B cell (primary cell): Measurements from ENCODE around the gene MOB3A. TPM values are rescaled to one million over a fixed set of nuclear protein-coding genes. Genes with fewer than 3 reads are reported as not detected.

ENCODE experiments used
- ATAC-seq: fragments of 200-7000 bp; cut with Tn5 transposase; one replicate; pipeline ENCODE4 v1.10.0; 2021; ENCODE audit warnings: low read depth, mild to moderate bottlenecking, moderate number of reproducible peaks, moderate library complexity
- CTCF ChIA-PET: fragments of 350-600 bp; sonication (Branson Sonifier 250); formaldehyde crosslinking; loops from one replicate; lab custom pipeline; 2021; ENCODE audit warnings: antibody characterized with exemption, inconsistent platforms; lab: Charles Lee
- POLR2A ChIA-PET: fragments of 350-600 bp; sonication (Branson Sonifier 250); formaldehyde crosslinking; loops from one replicate; lab custom pipeline; 2021; ENCODE audit warnings: antibody characterized with exemption; lab: Charles Lee
- DNase-seq: peaks from one replicate; pipeline ENCODE4 v3.0.0; 2013
- H2AFZ ChIP-seq: 2 replicates; pipeline ENCODE4 v1.6.1; 2012; ENCODE audit warnings: mild to moderate bottlenecking, low read depth, low read length; ENCODE audit not compliant: insufficient read depth, poor library complexity, severe bottlenecking
- H3K27ac ChIP-seq, 2 donors: 1 replicate in 1 of 2; 2 replicates in 1 of 2; pipeline ENCODE4 v1.5.1; 2012 to 2013; ENCODE audit warnings: low read length in 2 of 2, mild to moderate bottlenecking in 2 of 2, moderate library complexity in 1 of 2
- H3K27me3 ChIP-seq, 4 experiments: fragments of 200-600 bp in 1 of 4; sonication (generic) in 1 of 4; replicated peaks in 1 of 4; 1 replicate in 2 of 4; 2 replicates in 2 of 4; pipeline versions ENCODE4 v1.6.1 to v1.7.0; 2013 to 2016; ENCODE audit warnings: low read length in 3 of 4, mild to moderate bottlenecking in 2 of 4, mixed read lengths in 1 of 4, moderate library complexity in 1 of 4; ENCODE audit not compliant: insufficient read depth in 4 of 4, control insufficient read depth in 3 of 4; ENCODE audit errors: control extremely low read depth in 1 of 4
- H3K36me3 ChIP-seq, 2 experiments: replicated peaks in 1 of 2; 1 replicate in 1 of 2; 2 replicates in 1 of 2; pipeline versions ENCODE4 v1.6.1 to v1.7.1; 2013; ENCODE audit warnings: low read length in 1 of 2; ENCODE audit not compliant: insufficient read depth in 2 of 2, control insufficient read depth in 1 of 2; ENCODE audit errors: control extremely low read depth in 1 of 2, extremely low read depth in 1 of 2
- H3K4me1 ChIP-seq, 2 donors: fragments of 200-600 bp in 1 of 2; sonication (generic) in 1 of 2; 1 replicate in 1 of 2; 2 replicates in 1 of 2; pipeline versions ENCODE4 v1.5.1 to v1.6.1; 2013 to 2017; ENCODE audit warnings: low read length in 2 of 2; ENCODE audit not compliant: control insufficient read depth in 2 of 2, insufficient read depth in 2 of 2
- H3K4me2 ChIP-seq: replicated peaks from 2 replicates; pipeline ENCODE3; 2012; ENCODE audit warnings: mild to moderate bottlenecking, low read depth, low read length; ENCODE audit not compliant: poor library complexity, severe bottlenecking
- H3K4me3 ChIP-seq, 5 experiments: fragments of 200-600 bp in 1 of 5; sonication (generic) in 1 of 5; 1 replicate in 3 of 5; 2 replicates in 2 of 5; pipeline versions ENCODE4 v1.5.1 to v1.7.0; 2011 to 2016; ENCODE audit warnings: low read length in 4 of 5, mild to moderate bottlenecking in 4 of 5, low read depth in 2 of 5, control low read depth in 1 of 5, moderate library complexity in 1 of 5; ENCODE audit not compliant: insufficient read depth in 1 of 5; ENCODE audit errors: control extremely low read depth in 1 of 5, extremely low read depth in 1 of 5
- H3K79me2 ChIP-seq: fragments of 200-600 bp; sonication (generic); one replicate; pipeline ENCODE4 v1.6.0; 2016; ENCODE audit warnings: low read length; ENCODE audit not compliant: control insufficient read depth, insufficient read depth
- H3K9ac ChIP-seq: fragments of 200-600 bp; sonication (generic); 2 replicates; pipeline ENCODE4 v1.6.1; 2017; ENCODE audit warnings: mild to moderate bottlenecking, low read length, moderate library complexity
- H3K9me3 ChIP-seq, 3 donors: one replicate each; pipeline versions ENCODE4 v1.6.1 to v1.7.1; 2013; ENCODE audit warnings: low read length in 2 of 3; ENCODE audit not compliant: control insufficient read depth in 2 of 3, insufficient read depth in 1 of 3; ENCODE audit errors: control extremely low read depth in 1 of 3
- H4K20me1 ChIP-seq: 2 replicates; pipeline ENCODE4 v1.6.0; 2012; ENCODE audit warnings: mild to moderate bottlenecking, low read length; ENCODE audit not compliant: insufficient read depth, control insufficient read depth, poor library complexity, severe bottlenecking
- H3K27ac Mint-ChIP-seq: one replicate; pipeline ENCODE4 v1.8.0; 2021; ENCODE audit warnings: mixed read lengths
- H3K27me3 Mint-ChIP-seq: one replicate; pipeline ENCODE4 v1.8.0; 2021; ENCODE audit warnings: mixed read lengths
- H3K4me1 Mint-ChIP-seq: one replicate; pipeline ENCODE4 v1.8.0; 2021; ENCODE audit warnings: mixed read lengths
- H3K4me3 Mint-ChIP-seq: one replicate; pipeline ENCODE4 v1.8.0; 2021; ENCODE audit warnings: mixed read lengths
- H3K9me3 Mint-ChIP-seq: one replicate; pipeline ENCODE4 v1.8.0; 2022; ENCODE audit warnings: mixed read lengths; ENCODE audit not compliant: insufficient read depth
- CTCF ChIP-seq: fragments of 200-600 bp; IDR thresholded peaks from one replicate; pipeline ENCODE4 v1.8.0; 2022; ENCODE audit warnings: antibody characterized with exemption, mild to moderate bottlenecking
- EZH2 ChIP-seq: IDR thresholded peaks from 2 replicates; pipeline ENCODE4 v1.6.1; 2012; ENCODE audit warnings: borderline replicate concordance, low read depth, mild to moderate bottlenecking, moderate library complexity, low read length; ENCODE audit not compliant: insufficient read depth, poor library complexity, severe bottlenecking
- WGBS: methylation state at CpG from one replicate; pipeline ENCODE4 v1.1.5; 2013; ENCODE audit warnings: missing lambda C conversion rate; ENCODE audit not compliant: insufficient coverage; 5-methylcytosine and 5-hydroxymethylcytosine counted together
- intact Hi-C: fragments of 100-400 bp; cut with micrococcal nuclease; formaldehyde crosslinking; loops from one replicate; pipeline ENCODE4 v1.10.0; 2022
- polyA plus RNA-seq: library from polyadenylated mRNA; depleted of rRNA; stranded (reverse); fragments of >200 nt; gene quantifications from 2 replicates; pipeline ENCODE4 v1.2.3, GENCODE V29; 2012
- total RNA-seq, 2 donors: library from RNA; stranded (reverse); fragments of 120-200 nt in 1 of 2; gene quantifications; 1 replicate in 1 of 2; 2 replicates in 1 of 2; pipeline versions ENCODE4 v1.2.3 to v1.2.4, GENCODE V29; 2013 to 2022

The MOB3A gene
- total and polyA plus RNA-seq, 2 donors (not counting 1 experiment from before 2014, with no cell fraction given) = 190 to 228 TPM

GRCh38 chr19:2083174-2083854 is 12.8 kb downstream of the MOB3A start:
- no peaks in the 10 kb centered on the region for H3K27me3 ChIP-seq
- peak overlapping the region; percentile 95 for H3K4me2 ChIP-seq
- peaks cover 0 to 8% (median 0%) of the 10 kb centered on the region in 3 donors for H3K9me3 ChIP-seq
- H3K4me3 ChIP-seq = peak overlapping the region; percentile 87 to 100 (median 98)
- no peak for ATAC-seq
- peaks cover 81% of the 10 kb centered on the region for H3K4me1 Mint-ChIP-seq
- H3K4me3 Mint-ChIP-seq = peak overlapping the region; percentile 92
- H3K27ac ChIP-seq = peak overlapping the region; percentile 96 to 99
- DNase-seq = peak; percentile 65
- peak overlapping the region; percentile 99 for H3K27ac Mint-ChIP-seq
- no peaks in the 10 kb centered on the region for H3K27me3 Mint-ChIP-seq
- ChIA-PET CTCF (interaction anchor here (0.8 to 6.5 kb wide), 7 partner anchors 9 to 64 kb away, joined by 3 to 54 read pairs (median 5); partner anchors contain the start of gene MOB3A), POLR2A (interaction anchor here (0.6 to 10.2 kb wide), 12 partner anchors 8 to 539 kb away, joined by 3 to 123 read pairs (median 4); partner anchors contain the start of genes IZUMO4, MKNK2 and MOB3A)
- peaks cover 81% of the 10 kb centered on the region for H3K79me2 ChIP-seq
- H3K9me3 Mint-ChIP-seq = no peaks in the 10 kb centered on the region
- peaks cover 69 to 78% of the 10 kb centered on the region in 2 donors for H3K4me1 ChIP-seq
- intact Hi-C loops = loop anchor here (2.0 to 10.0 kb wide), 3 partner anchors 13 to 541 kb away; partner anchors contain the start of genes IZUMO4 and MOB3A
- no peak overlapping the region for H2AFZ ChIP-seq
- 3% methylated on average over 19 of the region's 20 CpGs for WGBS
- TF ChIP-seq EZH2 (no peak), CTCF (no peak)
- peak overlapping the region; percentile 99 for H3K9ac ChIP-seq
- H3K36me3 ChIP-seq = peaks cover 0 to 41% of the 10 kb centered on the region in 2 experiments
- H4K20me1 ChIP-seq = peaks cover 59% of the 10 kb centered on the region
